Tibial nerve (tissue), 4 donors: ENCODE data around the gene MON1A.

Source experiments
- CTCF ChIP-seq, 5 experiments: fragments of 200-600 bp in 3 of 5; fragments of 450-650 bp in 2 of 5; sonication (generic) in 3 of 5; IDR thresholded peaks; one replicate each; pipeline ENCODE4 v1.5.1; 2016 to 2019; ENCODE audit warnings: antibody characterized with exemption in 5 of 5, mild to moderate bottlenecking in 3 of 5, moderate library complexity in 2 of 5
- EP300 ChIP-seq, 2 donors: sonication (generic); formaldehyde crosslinking; IDR thresholded peaks; one replicate each; pipeline ENCODE4 v1.6.1; 2017; ENCODE audit warnings: antibody characterized with exemption in 2 of 2, mild to moderate bottlenecking in 1 of 2
- POLR2A ChIP-seq, 2 donors: fragments of 450-650 bp; IDR thresholded peaks; one replicate each; pipeline ENCODE4 v1.6.1; 2017; ENCODE audit warnings: antibody characterized with exemption in 2 of 2, mild to moderate bottlenecking in 2 of 2, moderate library complexity in 2 of 2

GRCh38 chr3:49967291-49967690, 37.7 kb upstream of the MON1A start:
- TF ChIP-seq CTCF (IDR thresholded peaks at IDR 0.05) (no peak), POLR2A (IDR thresholded peaks at IDR 0.05) (no peak), EP300 (IDR thresholded peaks at IDR 0.05) (no peak)
